Measurements from ENCODE around the gene CAGE1.

The CAGE1 gene

DNA sequence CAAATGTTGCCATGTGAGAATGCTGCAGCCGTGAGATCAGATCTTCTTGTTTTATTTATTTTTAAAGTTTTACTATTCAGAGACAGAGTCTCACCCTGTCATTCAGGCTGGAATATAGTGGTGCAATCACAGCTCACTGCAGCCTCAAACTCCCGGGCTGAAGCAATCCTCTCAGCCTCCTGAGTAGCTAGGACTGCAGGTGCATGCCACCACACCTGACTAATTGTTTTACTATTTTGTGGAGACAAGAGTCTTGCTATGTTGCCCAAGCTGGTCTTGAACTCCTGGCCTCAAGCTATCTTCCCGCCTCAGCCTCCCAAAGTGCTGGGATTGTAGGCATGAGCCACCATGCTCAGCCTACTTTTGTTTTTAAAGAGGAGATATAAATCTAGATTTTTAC lies 54.0 kb downstream of the CAGE1 start:
- TF ChIP-seq, protein P1, sequence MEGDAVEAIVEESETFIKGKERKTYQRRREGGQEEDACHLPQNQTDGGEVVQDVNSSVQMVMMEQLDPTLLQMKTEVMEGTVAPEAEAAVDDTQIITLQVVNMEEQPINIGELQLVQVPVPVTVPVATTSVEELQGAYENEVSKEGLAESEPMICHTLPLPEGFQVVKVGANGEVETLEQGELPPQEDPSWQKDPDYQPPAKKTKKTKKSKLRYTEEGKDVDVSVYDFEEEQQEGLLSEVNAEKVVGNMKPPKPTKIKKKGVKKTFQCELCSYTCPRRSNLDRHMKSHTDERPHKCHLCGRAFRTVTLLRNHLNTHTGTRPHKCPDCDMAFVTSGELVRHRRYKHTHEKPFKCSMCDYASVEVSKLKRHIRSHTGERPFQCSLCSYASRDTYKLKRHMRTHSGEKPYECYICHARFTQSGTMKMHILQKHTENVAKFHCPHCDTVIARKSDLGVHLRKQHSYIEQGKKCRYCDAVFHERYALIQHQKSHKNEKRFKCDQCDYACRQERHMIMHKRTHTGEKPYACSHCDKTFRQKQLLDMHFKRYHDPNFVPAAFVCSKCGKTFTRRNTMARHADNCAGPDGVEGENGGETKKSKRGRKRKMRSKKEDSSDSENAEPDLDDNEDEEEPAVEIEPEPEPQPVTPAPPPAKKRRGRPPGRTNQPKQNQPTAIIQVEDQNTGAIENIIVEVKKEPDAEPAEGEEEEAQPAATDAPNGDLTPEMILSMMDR (IDR thresholded peaks at IDR 0.05; ENCODE audit: insufficient read depth, low read length, missing control alignments) = no peak
- ChIA-PET CTCF (no interaction called here), POLR2A (no interaction called here)

DNA sequence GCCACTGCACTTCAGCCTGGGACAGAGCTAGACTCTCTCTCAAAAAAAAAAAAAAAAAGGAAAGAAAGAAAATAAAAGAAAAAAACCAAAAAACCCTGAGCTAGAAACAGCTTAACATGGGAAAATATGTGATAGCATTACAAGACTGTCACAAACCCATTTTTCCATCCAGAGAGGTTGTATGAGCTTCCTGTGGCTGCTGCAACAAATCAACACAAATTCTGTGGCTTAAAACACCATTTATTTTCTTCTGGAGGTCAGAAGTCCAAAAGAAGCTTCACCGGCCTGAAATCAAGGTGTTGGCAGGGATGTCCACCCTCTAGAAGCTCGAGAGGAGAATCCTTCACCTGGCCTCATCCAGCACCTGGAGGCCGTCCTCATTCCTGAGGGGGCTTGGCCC lies 54.9 kb downstream of the CAGE1 start:
- ChIA-PET POLR2A (no interaction called here), CTCF (no interaction called here)
- no peak for DNase-seq (ENCODE audit: low read depth, low spot score)
- TF ChIP-seq, protein P1 (IDR thresholded peaks at IDR 0.05; ENCODE audit: insufficient read depth, low read length, missing control alignments) = no peak
- no peak overlapping the region for H3K4me3 ChIP-seq (ENCODE audit: low read depth, low read length)

More for the DNA sequence above, 54.0 kb downstream of the CAGE1 start:
- DNase-seq (ENCODE audit: low read depth, low spot score) = no peak
- H3K4me3 ChIP-seq (ENCODE audit: low read depth, low read length) = no peak overlapping the region

DNA sequence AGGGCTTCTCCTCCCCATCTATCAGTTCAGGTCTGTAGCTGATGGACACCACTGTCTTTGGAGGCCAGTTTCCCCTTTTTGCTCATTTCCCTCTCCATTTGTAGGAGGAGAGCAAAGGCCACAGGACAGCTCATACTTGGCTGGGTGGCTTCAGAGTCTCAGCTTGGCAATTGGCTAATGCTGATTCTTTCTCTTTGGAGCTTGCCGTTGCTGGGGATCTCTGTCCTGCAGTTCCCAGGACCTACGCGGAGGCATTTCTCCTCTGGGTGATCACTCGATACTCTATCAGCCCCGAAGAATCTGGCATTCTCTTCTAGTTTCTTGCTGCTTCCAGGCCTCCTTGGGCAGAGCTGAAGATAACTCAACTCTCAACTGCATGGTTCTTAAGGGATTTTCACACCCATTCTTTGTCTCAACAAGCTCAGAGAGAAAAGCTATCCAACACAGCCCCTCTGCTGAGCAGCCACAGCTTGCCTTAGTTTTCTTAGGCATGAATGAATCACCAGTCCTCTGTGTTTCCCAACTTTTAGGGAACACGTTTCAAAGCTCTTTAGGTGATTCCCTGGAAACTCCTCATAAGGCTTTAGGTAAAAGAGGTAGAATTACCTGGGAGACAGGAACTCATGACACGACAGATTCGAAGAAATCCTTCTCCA lies 57.3 kb downstream of the CAGE1 start:
- ChIA-PET POLR2A (interaction anchor here (0.8 kb wide), 1 partner anchor 15 kb away, joined by 3 read pairs; no protein-coding TSS in a partner anchor), CTCF (no interaction called here)
- no peak for DNase-seq (ENCODE audit: low read depth, low spot score)
- no peak overlapping the region for H3K4me3 ChIP-seq (ENCODE audit: low read depth, low read length)
- TF ChIP-seq, protein P1 (IDR thresholded peaks at IDR 0.05; ENCODE audit: insufficient read depth, low read length, missing control alignments) = no peak

DNA sequence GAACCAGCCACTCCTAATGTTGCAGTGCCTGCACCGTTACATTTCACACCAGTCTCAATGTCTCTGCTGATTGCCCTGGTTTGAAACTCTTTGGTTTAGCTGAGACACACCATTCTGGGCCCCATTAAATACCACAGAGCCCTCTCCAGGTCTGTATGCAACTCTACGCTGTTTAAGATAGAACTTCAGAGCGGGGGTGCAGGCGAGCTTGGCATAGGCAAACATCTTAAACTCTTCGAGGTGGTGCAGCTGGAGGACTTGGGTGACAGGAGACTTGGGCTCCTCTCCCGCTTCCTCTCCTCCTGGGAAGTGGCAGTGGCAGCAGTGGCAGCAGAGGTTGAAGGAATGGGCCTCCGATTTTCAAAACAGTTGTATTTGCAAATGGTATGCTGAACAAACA lies 58.1 kb downstream of the CAGE1 start:
- no peak for DNase-seq (ENCODE audit: low read depth, low spot score)
- no peak overlapping the region for H3K4me3 ChIP-seq (ENCODE audit: low read depth, low read length)
- ChIA-PET CTCF (no interaction called here), POLR2A (no interaction called here)
- TF ChIP-seq, protein P1 (IDR thresholded peaks at IDR 0.05; ENCODE audit: insufficient read depth, low read length, missing control alignments) = no peak

DNA sequence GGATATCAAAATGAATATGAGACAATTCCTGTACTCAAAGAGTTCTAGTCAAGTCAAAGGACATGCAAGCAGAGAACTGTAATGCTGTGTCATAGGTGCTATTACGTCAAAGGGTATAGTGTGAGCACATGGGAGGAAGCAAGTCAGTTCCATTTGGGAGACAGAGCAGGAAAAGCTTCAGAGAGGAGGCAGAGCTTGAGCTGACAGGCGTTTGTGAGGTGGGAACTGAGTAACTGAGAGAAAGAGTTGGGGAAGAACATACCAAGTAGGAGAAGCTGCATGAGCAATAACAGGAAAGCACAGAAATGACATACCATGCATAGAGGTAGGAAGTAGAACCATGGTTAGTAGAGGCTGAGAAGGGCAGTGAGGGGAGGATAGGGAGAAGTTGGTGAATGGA lies 61.3 kb downstream of the CAGE1 start:
- no peak overlapping the region for H3K4me3 ChIP-seq (ENCODE audit: low read depth, low read length)
- ChIA-PET CTCF (no interaction called here), POLR2A (no interaction called here)
- TF ChIP-seq, protein P1 (IDR thresholded peaks at IDR 0.05; ENCODE audit: insufficient read depth, low read length, missing control alignments) = no peak
- DNase-seq (ENCODE audit: low read depth, low spot score) = no peak

DNA sequence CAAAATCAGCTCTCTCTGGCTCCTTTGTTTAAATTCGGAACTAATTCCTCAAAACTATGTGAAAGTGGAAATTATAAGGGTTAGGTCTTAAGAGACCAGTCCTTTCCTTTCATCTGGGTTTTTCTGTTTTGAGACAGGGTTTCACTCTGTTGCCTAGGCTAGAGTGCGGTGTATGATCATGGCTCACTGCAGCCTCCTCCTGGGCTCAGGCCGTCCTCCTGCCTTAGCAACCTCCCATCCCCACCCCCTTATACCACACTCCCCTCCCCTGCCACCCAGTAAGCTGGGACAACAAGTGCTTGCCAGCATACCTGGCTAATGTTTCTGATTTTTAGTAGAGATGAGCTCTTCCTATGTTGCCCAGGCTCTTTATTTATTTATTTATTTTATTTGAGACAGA lies 63.8 kb downstream of the CAGE1 start:
- ChIA-PET POLR2A (no interaction called here), CTCF (no interaction called here)
- TF ChIP-seq, protein P1 (IDR thresholded peaks at IDR 0.05; ENCODE audit: insufficient read depth, low read length, missing control alignments) = no peak
- no peak for DNase-seq (ENCODE audit: low read depth, low spot score)
- H3K4me3 ChIP-seq (ENCODE audit: low read depth, low read length) = no peak overlapping the region

Measured in AG04449 (cell line).